GM12801 (cell line): Measurements from ENCODE around the gene SPDEF.

Experiments used
- CTCF ChIP-seq: IDR thresholded peaks from one replicate; pipeline ENCODE4 v1.5.1; 2011; ENCODE audit warnings: control low read depth; ENCODE audit not compliant: insufficient read length; ENCODE audit errors: extremely low read depth

SPDEF gene

GRCh38 chr6:34597605-34598353, 41.6 kb upstream of the SPDEF start:
- no peak for TF ChIP-seq CTCF

- no peak for TF ChIP-seq CTCF
These were observed 40.7 kb upstream of the SPDEF start for GRCh38 chr6:34596798-34597197.

GRCh38 chr6:34595332-34596184, 39.4 kb upstream of the SPDEF start:
- no peak for TF ChIP-seq CTCF

GRCh38 chr6:34593701-34594100, 37.6 kb upstream of the SPDEF start:
- TF ChIP-seq CTCF, result no peak

GRCh38 chr6:34592208-34592952, 36.3 kb upstream of the SPDEF start:
- no peak for TF ChIP-seq CTCF

GRCh38 chr6:34589691-34590090, 33.6 kb upstream of the SPDEF start:
- no peak for TF ChIP-seq CTCF

- TF ChIP-seq CTCF, result no peak
These were observed 33.0 kb upstream of the SPDEF start for GRCh38 chr6:34589140-34589539.
